ENCODE results near the gene GDPD2.
"Not testable (repeated sequence)": the region's sequence is repeated elsewhere in the genome, so short reads cannot be mapped to it uniquely, and the experiment has no call there.

Gene GDPD2, protein sequence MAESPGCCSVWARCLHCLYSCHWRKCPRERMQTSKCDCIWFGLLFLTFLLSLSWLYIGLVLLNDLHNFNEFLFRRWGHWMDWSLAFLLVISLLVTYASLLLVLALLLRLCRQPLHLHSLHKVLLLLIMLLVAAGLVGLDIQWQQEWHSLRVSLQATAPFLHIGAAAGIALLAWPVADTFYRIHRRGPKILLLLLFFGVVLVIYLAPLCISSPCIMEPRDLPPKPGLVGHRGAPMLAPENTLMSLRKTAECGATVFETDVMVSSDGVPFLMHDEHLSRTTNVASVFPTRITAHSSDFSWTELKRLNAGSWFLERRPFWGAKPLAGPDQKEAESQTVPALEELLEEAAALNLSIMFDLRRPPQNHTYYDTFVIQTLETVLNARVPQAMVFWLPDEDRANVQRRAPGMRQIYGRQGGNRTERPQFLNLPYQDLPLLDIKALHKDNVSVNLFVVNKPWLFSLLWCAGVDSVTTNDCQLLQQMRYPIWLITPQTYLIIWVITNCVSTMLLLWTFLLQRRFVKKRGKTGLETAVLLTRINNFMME

DNA sequence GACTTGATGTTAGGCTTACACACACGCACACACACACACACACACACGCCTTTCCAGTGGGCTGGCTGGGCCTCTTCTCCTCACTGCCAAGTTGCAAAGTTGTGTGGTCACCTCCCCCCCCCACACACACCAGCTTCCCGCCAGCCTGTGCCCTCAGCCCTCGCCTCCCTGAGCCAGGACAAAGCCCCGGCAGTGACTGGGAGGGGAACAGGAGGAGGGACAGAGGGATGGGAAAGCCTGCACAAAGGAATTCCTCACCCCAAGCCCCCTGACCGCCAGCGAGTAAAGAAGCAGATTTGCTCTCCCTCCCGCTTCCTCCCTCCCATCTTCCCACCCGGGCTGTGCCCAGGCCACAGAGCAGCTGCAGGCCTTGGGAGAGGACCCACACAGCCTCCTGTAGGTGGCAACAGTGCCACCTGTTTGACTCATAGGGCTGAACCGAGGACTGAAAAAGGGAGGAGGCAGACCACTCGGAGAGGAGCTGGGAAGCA lies at the start of gene GDPD2:
TSS of gene GDPD2 (plus strand) at position 464 of the 491 bp plus-strand sequence. CDS start 1,671 bp downstream, outside the sequence.
- peak in 11 of 42 donors; percentile 4 to 61 (median 26) for DNase-seq
- intact Hi-C loops (cut with DNase I), result no loop called here

DNA sequence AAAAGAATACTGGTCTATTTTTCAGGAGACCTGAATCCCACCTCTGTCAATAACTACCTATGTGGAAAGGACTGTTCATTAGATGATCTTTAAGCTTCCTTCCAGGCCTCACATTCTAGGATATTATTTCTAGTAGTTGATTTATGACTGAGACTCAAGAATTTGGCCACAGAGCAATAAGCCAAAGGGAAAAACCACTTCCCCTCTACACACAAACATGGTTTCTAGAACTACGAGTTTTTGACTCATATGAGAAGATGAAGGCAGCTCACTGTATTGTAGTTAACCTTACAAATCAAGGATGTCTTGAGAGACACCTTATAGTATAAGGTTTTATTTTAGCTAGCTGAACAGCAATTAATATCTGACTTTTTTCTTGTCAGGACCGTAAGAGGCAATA lies 36.9 kb upstream of the GDPD2 start:
- no peak for DNase-seq
- intact Hi-C loops (cut with DNase I), result no loop called here

DNA sequence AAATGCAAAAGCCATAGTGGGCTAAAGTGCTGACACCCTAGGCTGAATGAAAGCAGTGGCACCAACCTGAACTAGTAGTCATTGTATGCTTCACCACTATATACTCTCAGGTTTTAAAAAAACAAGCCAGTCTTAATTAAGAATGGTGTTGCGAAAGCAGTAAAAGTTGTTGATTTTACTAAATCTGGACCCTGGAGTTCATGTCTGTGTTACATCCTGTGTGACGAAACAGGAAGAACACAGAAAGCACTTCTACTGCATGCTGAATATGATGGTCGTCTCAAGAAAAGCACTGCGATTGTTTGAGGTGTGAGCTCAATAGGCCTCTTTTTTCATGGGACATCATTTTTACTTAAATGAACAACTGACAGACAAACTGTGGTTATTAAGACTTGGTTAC lies 24.2 kb upstream of the GDPD2 start:
- no peak for DNase-seq
- intact Hi-C loops (cut with DNase I), result no loop called here

DNA sequence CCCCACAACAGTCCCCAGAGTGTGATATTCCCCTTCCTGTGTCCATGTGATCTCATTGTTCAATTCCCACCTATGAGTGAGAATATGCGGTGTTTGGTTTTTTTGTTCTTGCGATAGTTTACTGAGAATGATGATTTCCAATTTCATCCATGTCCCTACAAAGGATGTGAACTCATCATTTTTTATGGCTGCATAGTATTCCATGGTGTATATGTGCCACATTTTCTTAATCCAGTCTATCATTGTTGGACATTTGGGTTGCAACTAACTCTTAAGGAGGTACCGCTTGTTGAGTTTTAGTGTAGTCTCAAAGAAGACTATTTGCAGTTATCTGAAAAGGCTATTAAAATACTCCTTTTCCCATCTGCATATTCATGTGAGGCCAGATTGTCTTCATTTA lies 22.9 kb upstream of the GDPD2 start:
- DNase-seq; intact Hi-C loops (cut with DNase I): not testable (repeated sequence)

DNA sequence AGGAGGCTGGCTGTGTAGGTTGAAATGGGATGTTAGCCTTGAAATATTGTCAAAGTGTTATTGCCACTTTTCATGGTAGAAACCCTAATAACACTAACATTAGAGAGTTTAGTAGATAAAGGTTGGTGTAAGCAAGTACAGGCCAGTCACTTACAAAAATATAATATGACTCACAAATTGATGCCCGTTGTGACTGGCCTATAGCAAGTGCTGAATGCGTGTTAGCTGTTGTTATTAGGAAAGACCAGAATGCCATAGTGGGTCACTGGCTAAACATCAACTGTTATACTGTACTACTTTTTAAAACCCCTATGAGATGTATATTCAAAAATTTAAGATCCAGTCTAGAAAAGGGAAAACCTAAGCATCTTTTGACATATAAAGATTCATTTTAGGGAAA lies 20.4 kb upstream of the GDPD2 start:
- intact Hi-C loops (cut with DNase I), result no loop called here
- DNase-seq, result no peak

DNA sequence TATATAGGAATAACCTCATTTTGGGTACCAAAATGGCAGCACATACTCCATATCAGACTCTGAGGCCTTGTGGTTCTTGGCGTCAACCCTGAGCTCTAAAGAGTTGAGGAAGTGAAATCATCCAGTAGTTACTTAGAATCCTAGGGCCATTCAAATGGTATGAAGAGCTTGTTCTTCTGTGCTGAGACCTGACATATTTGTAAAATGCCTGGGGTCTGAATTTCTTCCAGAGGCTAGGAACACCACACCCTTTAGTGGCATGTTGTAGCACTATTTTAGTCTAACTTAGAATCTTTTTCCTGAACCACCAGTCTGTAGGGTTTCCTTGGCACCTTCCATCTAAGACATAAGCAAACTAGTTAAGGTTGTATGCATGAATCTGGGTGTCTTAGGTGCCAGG lies 18.1 kb upstream of the GDPD2 start:
- intact Hi-C loops (cut with DNase I), result no loop called here
- no peak for DNase-seq

DNA sequence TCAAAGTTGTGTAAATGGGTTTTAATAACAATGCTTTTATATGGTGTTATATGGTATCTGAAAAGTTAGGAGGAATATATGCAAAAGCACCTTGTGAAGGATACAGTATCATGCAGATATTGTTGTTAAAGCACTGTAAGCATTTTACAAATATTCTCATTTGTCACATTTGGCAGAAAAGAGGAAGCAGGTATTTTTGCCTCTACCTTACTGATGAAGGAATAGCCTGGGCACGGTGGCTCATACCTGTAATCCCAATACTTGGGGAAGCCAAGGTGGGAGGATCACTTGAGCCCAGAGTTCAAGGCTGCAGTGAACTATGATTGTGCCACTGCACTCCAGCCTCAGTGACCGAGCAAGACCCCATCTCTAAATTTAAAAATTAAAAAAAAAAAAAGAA lies 12.2 kb upstream of the GDPD2 start:
- intact Hi-C loops (cut with DNase I), result no loop called here
- no peak for DNase-seq

DNA sequence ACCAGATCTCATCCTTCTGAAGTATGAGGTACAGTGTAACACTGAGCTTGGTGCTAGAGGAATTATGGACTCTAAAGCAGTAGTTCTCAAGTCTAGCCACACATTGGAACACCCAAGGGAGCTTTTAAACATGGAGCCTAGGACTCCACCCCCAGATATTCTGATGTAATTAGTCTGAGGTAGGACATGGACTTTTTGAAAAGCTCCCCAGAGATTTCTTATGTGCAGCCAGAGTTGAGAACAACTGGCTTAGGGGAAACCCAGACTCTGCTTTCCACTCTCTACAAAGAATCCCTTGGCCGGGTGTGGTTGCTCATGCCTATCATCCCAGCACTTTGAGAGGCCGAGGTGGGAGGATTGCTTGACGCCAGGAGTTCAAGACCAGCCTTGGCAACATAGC lies 11.6 kb upstream of the GDPD2 start:
- intact Hi-C loops (cut with DNase I), result no loop called here
- no peak for DNase-seq

DNA sequence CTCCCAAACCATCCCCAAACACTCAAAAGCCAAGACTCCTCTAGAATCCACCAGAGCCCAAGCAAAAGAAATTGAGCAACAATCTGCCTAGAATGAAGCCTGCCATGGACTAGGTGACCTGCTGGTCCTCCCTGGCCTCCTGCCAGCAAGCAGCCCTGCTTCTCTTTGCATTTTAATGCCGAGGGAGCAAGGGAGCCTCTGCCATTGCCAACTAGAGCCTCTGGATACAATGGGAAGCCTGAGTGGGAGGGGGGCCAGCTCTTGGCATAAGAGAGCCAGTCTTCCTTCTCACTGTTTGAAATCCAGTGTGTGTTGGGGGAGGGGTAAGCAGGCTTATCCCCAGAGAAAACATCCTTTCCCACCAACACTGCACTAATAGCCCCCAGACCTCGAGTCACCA lies 1.5 kb upstream of the GDPD2 start:
- DNase-seq, result peak in 28 of 42 donors; percentile 14 to 74 (median 49)

DNA sequence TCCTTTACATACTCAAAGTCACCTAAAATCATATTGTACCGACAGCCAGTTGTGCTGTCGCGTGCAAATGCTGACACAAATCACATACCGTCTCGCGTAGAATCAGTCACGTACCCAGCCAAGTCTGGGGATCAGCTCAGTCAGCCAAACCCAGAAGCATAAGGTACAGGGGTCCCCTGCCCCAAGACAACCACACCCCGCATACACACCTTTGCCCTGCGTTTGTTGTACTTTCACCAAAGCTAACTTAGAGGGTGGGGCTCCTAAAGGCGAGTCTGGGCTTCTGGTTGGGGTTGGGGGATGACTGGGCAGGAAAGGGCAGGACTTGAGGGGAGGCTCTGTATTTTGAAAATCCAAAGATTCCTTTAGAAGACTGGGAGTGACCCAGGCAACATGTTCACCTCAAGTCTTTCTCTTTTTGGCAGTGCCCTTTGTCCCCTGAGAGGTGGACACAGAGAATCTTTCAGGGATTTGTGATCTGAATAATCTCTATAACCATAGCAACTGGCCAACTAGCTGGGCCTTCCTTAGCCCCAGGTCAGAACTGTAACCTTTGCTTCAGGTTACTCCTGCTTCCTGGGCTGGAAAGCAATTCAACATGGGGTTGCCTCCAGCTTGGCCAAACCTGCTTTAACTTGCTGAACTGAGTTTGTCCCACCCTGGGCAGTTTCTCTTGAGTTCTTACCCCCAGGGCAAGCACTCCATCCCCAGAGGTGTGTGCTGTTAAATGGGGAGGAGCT lies 992 bp downstream of the GDPD2 start:
- DNase-seq, result no peak
- intact Hi-C loops (cut with DNase I), result no loop called here

More for the DNA sequence above, 1.5 kb upstream of the GDPD2 start:
- intact Hi-C loops (cut with DNase I), result no loop called here

DNA sequence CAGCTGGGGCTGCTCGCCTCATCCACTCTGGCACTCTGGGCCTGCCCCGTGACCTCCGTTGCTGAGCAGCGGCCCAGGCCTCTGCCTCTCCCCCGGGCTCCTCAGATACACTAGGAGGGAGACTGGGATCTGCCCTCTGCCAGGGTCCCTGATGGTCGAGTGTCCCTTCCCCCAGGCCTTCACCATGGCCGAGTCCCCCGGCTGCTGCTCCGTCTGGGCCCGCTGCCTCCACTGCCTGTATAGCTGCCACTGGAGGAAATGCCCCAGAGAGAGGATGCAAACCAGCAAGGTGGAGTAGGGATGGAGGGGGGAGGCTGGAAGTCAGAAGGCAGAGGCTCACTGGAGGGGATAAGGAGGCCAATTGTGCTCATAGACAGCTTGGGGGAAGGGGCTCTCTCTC lies 1.7 kb downstream of the GDPD2 start:
- intact Hi-C loops (cut with DNase I), result no loop called here

DNA sequence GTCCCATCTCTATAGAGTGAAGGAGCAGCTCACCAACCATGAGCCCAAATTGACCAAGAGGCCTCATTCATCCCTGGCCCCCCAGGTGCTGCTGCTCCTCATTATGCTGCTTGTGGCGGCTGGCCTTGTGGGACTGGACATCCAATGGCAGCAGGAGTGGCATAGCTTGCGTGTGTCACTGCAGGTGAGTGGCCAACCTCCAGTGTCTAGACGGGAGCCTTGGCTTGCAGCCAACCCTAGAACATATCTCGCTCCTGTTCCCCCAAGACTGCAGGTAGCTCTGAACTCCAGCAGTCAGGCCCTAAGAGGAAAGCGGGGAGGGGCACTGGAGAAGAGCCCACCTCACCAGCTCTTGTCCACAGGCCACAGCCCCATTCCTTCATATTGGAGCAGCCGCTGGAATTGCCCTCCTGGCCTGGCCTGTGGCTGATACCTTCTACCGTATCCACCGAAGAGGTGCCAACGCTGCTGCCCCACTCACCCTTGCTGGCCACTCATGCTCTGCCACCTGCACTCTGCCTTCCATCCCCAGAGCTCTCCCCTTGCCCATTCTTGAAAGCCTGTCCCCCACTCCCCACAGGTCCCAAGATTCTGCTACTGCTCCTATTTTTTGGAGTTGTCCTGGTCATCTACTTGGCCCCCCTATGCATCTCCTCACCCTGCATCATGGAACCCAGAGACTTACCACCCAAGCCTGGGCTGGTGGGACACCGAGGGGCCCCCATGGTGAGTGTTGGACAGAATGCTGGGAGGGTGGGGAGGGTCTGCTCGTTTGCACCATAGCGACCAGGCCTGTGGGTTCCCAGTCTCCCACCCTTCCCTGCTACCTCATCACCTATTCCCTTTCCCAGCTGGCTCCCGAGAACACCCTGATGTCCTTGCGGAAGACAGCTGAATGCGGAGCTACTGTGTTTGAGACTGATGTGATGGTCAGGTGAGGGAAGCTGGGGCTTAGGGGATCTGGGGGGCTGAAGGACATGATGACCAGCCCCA lies 3.5 kb downstream of the GDPD2 start:
- intact Hi-C loops (cut with DNase I), result no loop called here
- no peak for DNase-seq

More for the DNA sequence above, 1.7 kb downstream of the GDPD2 start:
- DNase-seq, result no peak

DNA sequence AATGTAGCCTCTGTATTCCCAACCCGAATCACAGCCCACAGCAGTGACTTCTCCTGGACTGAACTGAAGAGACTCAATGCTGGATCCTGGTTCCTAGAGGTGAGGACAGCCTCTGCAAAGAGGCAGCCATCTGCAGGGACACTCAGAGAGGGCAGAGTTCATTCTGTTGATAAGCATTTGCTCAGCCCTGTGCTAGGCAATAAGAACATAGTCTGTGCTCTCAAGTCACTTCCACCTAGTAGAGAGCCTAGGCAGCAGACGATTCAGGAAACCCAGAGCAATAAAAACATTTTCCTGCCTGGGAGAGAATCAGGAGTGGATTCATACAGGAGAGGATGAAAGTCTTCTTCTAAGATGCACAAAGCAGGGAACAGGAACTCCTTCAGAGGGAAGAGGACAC lies 4.3 kb downstream of the GDPD2 start:
- no peak for DNase-seq
- intact Hi-C loops (cut with DNase I), result no loop called here

DNA sequence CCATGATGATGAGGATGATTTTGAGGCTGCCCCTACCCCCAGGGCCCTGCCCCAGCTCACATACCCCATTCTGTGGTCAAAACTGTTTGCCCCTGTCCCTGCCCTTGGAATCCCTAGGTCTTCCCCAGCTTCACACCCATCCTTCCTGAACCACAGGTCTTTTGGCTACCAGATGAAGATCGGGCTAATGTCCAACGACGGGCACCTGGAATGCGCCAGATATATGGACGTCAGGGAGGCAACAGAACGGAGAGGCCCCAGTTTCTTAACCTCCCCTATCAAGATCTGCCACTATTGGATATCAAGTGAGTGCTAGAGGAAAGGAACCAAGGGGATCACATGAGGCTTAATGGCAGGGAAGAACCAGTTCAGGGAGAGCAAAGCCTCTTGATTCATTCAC lies 6.6 kb downstream of the GDPD2 start:
- intact Hi-C loops (cut with DNase I), result no loop called here
- DNase-seq, result no peak

DNA sequence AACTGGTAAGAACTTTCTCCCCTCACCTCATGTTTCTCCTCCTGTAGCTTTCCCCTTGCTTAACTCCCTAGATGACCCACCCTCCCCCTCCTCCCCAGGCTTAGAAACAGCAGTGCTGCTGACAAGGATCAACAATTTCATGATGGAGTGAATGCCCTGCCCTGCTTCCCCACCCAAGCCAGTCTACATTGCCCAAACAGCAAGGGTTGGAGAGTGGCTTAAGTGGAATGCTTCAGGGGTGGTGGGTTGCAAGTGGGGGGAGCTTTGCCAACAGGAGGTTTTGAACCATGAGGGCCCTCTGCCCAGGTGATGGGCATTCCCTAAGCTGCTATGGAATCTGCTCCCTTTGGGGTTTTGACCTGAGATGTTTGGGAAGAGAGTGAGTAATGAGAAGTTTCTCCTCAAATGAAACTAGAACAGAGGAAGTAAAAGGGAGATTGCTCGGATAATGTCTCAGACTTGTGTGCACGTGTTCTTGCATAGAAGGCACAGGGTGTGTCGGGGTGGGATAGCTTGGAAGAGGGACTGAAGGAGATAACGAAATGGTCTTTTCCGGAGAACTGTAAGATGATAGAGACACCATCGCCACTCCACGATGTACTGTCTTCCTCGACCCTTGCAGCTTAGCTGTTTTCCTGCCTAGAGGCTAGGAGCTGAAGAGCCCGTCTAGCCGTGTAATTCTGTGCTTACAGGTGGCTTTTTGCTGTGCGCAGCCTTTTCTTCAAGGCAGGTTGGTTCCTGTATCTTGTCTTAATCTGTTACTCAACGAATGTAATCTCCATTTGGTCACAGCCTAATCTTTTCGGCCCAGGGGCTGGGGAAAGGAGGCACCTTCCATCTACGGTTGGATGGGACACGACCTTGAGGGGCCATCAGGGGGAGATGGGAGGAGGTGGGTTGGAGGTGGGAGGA lies 10.1 kb downstream of the GDPD2 start:
- peak in 1 of 42 donors; percentile 16 for DNase-seq
- intact Hi-C loops (cut with DNase I), result no loop called here

DNA sequence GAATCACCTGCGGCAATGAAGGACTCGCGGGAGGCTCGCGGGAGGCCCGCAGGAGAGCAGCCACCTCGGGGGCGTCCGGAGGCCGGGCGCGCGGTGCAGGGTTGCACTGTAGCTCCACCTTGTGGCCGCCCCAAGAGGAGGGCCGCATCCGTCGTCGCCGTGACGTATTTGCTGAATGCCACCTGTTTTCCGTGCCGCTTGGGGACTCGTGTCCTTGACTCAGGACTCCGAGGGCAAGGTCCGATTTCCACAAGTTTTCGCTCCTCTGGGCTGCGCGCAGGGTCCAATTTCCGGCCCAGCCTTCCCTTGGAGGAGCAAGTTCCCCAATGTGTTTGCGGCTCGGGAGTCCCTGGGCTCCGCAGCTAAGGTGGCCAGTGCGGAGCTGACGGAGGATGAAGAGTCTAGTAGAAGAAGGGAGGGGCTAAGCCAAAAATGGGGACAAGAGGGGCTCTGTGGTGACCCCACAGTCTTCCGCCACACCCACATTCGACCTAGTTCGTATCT lies 10.8 kb downstream of the GDPD2 start:
- peak; percentile 34 to 86 (median 74) for DNase-seq
- intact Hi-C loops (cut with DNase I), result no loop called here

DNA sequence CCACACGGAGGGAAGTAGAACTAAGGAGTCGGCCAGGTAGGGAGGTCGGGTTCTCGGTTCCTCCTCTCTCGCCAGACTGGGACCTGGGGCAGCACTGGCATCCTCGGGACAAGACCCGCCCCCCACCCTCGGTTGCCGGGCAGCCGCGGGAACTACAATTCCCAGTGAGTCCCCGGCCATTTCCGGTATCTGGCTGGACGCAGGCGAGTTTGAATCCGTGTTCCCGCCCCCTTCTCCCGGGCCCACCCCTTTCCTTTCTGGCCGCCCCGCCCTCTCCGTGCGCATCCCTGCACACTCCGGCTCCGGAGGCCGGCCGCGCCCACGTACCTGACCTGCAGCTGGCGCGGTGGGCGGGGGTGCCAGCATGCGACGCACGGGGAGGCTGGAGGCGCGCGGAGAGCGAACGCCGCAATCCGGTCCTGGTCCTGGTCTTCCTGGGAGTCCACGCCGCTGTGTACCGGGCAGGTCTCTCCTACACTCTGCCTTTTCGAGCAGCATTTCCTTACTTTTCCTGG lies 11.3 kb downstream of the GDPD2 start:
- intact Hi-C loops (cut with DNase I), result no loop called here
- peak; percentile 70 to 92 (median 82) for DNase-seq
